ENCODE data around the gene CCR1. TPM values are rescaled to one million over a fixed set of nuclear protein-coding genes. Genes with fewer than 3 reads are reported as not detected.

CCR1 gene
- total and polyA plus RNA-seq, 2 donors from 2014 or later: 7.4 to 13.8 TPM

DNA sequence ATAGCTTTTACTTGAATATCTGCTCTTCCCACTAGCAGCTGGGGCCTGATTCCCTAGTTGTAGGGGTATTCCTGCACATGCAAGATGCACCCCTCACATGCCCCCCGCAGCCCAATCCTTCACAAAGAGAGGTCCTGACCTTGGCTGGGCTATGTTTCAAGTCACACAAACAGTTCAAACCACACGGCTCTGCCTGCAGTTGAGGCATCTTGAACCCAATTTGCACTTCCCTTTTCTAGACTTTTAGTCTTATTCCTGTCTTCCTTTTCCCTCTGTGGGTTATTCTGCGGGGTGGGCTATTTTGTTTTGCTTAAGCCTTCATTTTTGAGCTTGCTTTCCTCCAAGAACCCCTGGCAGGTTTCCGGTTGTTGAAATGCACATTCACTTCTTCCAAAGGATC lies 13.3 kb upstream of the CCR1 start:
- no peak for TF ChIP-seq CTCF (IDR thresholded peaks at IDR 0.05; ENCODE audit: borderline replicate concordance, extremely low read depth, insufficient read depth)
- H3K36me3 ChIP-seq (ENCODE audit: control insufficient read depth in 2 of 3, insufficient read depth in 3 of 3, low read length in 3 of 3): no peaks in the 10 kb centered on the region
- no peaks in the 10 kb centered on the region for H3K4me1 ChIP-seq (ENCODE audit: control insufficient read depth in 2 of 3, insufficient read depth in 2 of 3, low read depth in 1 of 3, low read length in 3 of 3)
- no peak for DNase-seq
- no peak overlapping the region for H3K9ac ChIP-seq (ENCODE audit: low read length in 3 of 3)
- FAIRE-seq: no peak
- H3K9me3 ChIP-seq (ENCODE audit: control insufficient read depth in 2 of 3, insufficient read depth in 1 of 3, low read length in 3 of 3): no peaks in the 10 kb centered on the region
- H3K27me3 ChIP-seq (ENCODE audit: control insufficient read depth, insufficient read depth, low read length): no peaks in the 10 kb centered on the region
- H3K4me3 ChIP-seq (ENCODE audit: low read length in 3 of 3): no peak overlapping the region
- intact Hi-C loops (cut with DNase I): no loop called here
- no peak overlapping the region for H3K27ac ChIP-seq (ENCODE audit: low read depth in 2 of 2, low read length in 2 of 2)

DNA sequence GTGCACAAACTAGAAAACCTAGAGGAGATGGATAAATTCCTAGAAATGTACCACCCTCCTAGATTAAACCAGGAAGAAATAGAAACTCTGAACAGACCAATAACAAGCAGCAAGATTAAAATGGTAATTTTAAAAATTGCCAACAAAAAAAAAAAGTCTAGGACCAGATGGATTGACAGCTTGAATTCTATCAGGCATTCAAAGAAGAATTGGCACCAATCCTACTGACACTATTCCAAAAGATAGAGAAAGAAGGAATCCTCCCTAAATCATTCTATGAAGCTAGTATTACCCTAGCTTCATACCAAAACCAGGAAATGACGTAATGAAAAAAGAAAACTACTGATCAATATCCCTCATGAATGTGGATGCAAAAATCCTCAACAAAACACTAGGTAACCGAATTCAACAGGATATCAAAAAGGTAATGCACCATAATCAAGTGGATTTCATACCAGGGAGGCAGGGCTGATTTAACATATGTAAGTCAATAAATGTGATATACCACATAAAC lies 10.1 kb upstream of the CCR1 start:
- Histone ChIP-seq H3K4me1 (ENCODE audit: control insufficient read depth in 2 of 3, insufficient read depth in 2 of 3, low read depth in 1 of 3, low read length in 3 of 3) (no peaks in the 10 kb centered on the region), H3K9me3 (ENCODE audit: control insufficient read depth in 2 of 3, insufficient read depth in 1 of 3, low read length in 3 of 3) (no peaks in the 10 kb centered on the region), H3K27ac (ENCODE audit: low read depth in 2 of 2, low read length in 2 of 2) (no peak overlapping the region), H3K36me3 (ENCODE audit: control insufficient read depth in 2 of 3, insufficient read depth in 3 of 3, low read length in 3 of 3) (no peaks in the 10 kb centered on the region), H3K27me3 (ENCODE audit: control insufficient read depth, insufficient read depth, low read length) (no peaks in the 10 kb centered on the region), H3K9ac (ENCODE audit: low read length in 3 of 3) (no peak overlapping the region), H3K4me3 (ENCODE audit: low read length in 3 of 3) (no peak overlapping the region)
- no peak for TF ChIP-seq CTCF (IDR thresholded peaks at IDR 0.05; ENCODE audit: borderline replicate concordance, extremely low read depth, insufficient read depth)
- intact Hi-C loops (cut with DNase I): no loop called here
- FAIRE-seq (no peak), DNase-seq (no peak)

DNA sequence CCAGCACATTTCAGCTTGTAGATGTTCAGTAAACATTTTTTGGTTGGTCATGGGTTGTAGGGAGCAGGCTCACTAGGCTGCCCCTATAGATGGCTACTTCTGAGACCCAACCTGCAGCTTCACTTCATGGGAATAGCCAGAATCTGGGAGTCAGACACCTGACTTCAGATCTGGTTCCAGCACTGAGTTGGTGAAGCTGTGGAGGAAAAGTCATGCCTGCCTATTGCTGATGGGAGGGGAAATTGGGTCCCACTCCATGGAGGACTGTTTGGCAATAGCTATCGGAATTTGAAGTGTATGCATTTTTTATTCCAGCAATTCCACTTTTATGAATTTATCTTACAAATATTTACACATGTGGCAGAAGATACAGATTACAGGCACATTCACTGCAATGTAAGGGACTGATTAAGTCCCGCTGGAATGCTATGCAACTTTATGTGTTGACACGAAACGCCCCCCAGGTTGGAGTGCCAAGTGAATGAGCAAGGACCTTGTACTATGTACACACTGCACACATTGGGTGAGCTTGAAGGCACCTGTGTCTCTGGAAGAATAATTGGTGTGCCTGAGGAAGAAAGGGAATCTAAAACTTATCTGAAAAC lies 7.8 kb upstream of the CCR1 start:
- Histone ChIP-seq H3K36me3 (ENCODE audit: control insufficient read depth in 2 of 3, insufficient read depth in 3 of 3, low read length in 3 of 3) (no peaks in the 10 kb centered on the region), H3K27ac (ENCODE audit: low read depth in 2 of 2, low read length in 2 of 2) (no peak overlapping the region), H3K4me1 (ENCODE audit: control insufficient read depth in 2 of 3, insufficient read depth in 2 of 3, low read depth in 1 of 3, low read length in 3 of 3) (no peaks in the 10 kb centered on the region), H3K4me3 (ENCODE audit: low read length in 3 of 3) (no peak overlapping the region), H3K27me3 (ENCODE audit: control insufficient read depth, insufficient read depth, low read length) (no peaks in the 10 kb centered on the region), H3K9ac (ENCODE audit: low read length in 3 of 3) (no peak overlapping the region), H3K9me3 (ENCODE audit: control insufficient read depth in 2 of 3, insufficient read depth in 1 of 3, low read length in 3 of 3) (no peaks in the 10 kb centered on the region)
- FAIRE-seq (no peak), DNase-seq (no peak)
- TF ChIP-seq CTCF (IDR thresholded peaks at IDR 0.05; ENCODE audit: borderline replicate concordance, extremely low read depth, insufficient read depth): no peak
- intact Hi-C loops (cut with DNase I): no loop called here
